Measurements from ENCODE around the gene COL4A2.
"Not testable (repeated sequence)": the region's sequence is repeated elsewhere in the genome, so short reads cannot be mapped to it uniquely, and the experiment has no call there.

Gene COL4A2

GRCh38 chr13:110387451-110388107 lies 80.5 kb downstream of the COL4A2 start:
- DNase-seq: no peak

GRCh38 chr13:110388108-110388943 lies 81.2 kb downstream of the COL4A2 start:
- peak; percentile 45 for DNase-seq

- DNase-seq: no peak
Measured at GRCh38 chr13:110390567-110390966, 83.5 kb downstream of the COL4A2 start.

- no peak for DNase-seq
Measured at GRCh38 chr13:110391273-110391672, 84.2 kb downstream of the COL4A2 start.

GRCh38 chr13:110392510-110393240 lies 85.6 kb downstream of the COL4A2 start:
- no peak for DNase-seq

GRCh38 chr13:110393761-110394160 lies 86.7 kb downstream of the COL4A2 start:
- DNase-seq: no peak

GRCh38 chr13:110394371-110394841 lies 87.3 kb downstream of the COL4A2 start:
- no peak for DNase-seq

- not testable (repeated sequence) for DNase-seq
Measured at GRCh38 chr13:110395616-110396015, 88.5 kb downstream of the COL4A2 start.

GRCh38 chr13:110396476-110396875 lies 89.4 kb downstream of the COL4A2 start:
- DNase-seq: no peak

- no peak for DNase-seq
Measured at GRCh38 chr13:110396913-110397381, 89.9 kb downstream of the COL4A2 start.

GRCh38 chr13:110397436-110398115 lies 90.5 kb downstream of the COL4A2 start:
- DNase-seq: no peak

GRCh38 chr13:110398564-110399507 lies 91.8 kb downstream of the COL4A2 start:
- DNase-seq: no peak

GRCh38 chr13:110399801-110400200 lies 92.7 kb downstream of the COL4A2 start:
- no peak for DNase-seq

- no peak for DNase-seq
Measured at GRCh38 chr13:110400786-110401533, 93.9 kb downstream of the COL4A2 start.

GRCh38 chr13:110402299-110403069 lies 95.4 kb downstream of the COL4A2 start:
- no peak for DNase-seq

- no peak for DNase-seq
Measured at GRCh38 chr13:110403315-110403714, 96.2 kb downstream of the COL4A2 start.

GRCh38 chr13:110403721-110404120 lies 96.6 kb downstream of the COL4A2 start:
- DNase-seq: no peak

- DNase-seq: no peak
Measured at GRCh38 chr13:110404321-110404720, 97.2 kb downstream of the COL4A2 start.

GRCh38 chr13:110405597-110406450 lies 98.7 kb downstream of the COL4A2 start:
- DNase-seq: no peak

Measured in NCI-H526 treated with DMSO at 0.1 percent for 48 hours (cell line).